ENCODE measurements around the gene YWHAQ. TPM values are rescaled to one million over a fixed set of nuclear protein-coding genes. Genes with fewer than 3 reads are reported as not detected.

The YWHAQ gene
- total RNA-seq, 1 experiment from 2014 or later, result 307 TPM

- no peak overlapping the region for H3K27ac Mint-ChIP-seq (ENCODE audit: unreplicated experiment)
- no peak overlapping the region for H3K4me3 Mint-ChIP-seq (ENCODE audit: low read depth, unreplicated experiment)
- H3K9me3 Mint-ChIP-seq (ENCODE audit: low read depth, unreplicated experiment), result no peaks in the 10 kb centered on the region
- TF ChIP-seq CTCF (IDR thresholded peaks at IDR 0.05; ENCODE audit: unreplicated experiment), result no peak
- H3K4me1 Mint-ChIP-seq (ENCODE audit: low read depth, unreplicated experiment), result peaks cover 57% of the 10 kb centered on the region
- peaks cover 10% of the 10 kb centered on the region for H3K36me3 Mint-ChIP-seq (ENCODE audit: insufficient read depth, unreplicated experiment)
- no peaks in the 10 kb centered on the region for H3K27me3 Mint-ChIP-seq (ENCODE audit: unreplicated experiment)
- intact Hi-C loops (cut with micrococcal nuclease; ENCODE audit: unreplicated experiment), result no loop called here
- DNase-seq, result no peak
- no TSS peak for BruUV-seq (replicated peaks)
- CTCF ChIA-PET, result interaction anchor here (0.7 kb wide), 1 partner anchor 494 kb away, joined by 3 read pairs; no protein-coding TSS in a partner anchor
These were observed 10.8 kb upstream of the YWHAQ start for GRCh38 chr2:9641641-9642040.

- DNase-seq, result no peak
These were observed 9.8 kb upstream of the YWHAQ start for GRCh38 chr2:9640403-9641104.

DNA sequence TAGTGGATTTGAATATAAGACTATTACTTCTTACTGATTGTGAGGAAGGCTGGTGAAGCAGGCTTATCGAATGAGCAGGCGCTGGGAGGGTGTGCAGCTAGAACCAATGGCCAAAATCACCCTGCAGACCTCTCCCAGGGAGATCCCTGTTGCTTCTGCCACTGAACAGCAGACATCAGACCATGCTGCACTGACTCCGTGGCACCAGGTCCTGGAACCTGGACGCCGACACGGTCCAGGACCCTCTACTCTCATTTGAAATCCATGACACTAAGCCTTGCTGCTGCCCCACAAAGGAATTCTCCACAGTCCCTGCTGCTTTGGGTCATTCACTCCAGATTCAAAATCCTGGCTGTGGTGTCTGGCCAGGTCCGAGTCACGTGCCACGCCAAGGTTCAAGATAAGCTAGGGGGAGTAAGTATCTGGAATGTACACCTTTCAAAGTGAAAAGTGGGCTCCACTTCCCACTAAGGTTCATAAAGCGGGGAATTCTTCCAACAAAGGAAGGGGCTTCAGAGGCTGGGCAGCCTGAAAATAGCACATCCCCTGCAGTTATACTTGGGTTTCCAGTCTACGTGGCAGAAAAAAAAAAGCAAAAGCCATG, 9.0 kb upstream of the YWHAQ start:
- CTCF ChIA-PET, result no interaction called here
- Mint-ChIP-seq H3K4me1 (ENCODE audit: low read depth, unreplicated experiment) (peaks cover 55% of the 10 kb centered on the region), H3K4me3 (ENCODE audit: low read depth, unreplicated experiment) (no peak overlapping the region), H3K9me3 (ENCODE audit: low read depth, unreplicated experiment) (no peaks in the 10 kb centered on the region), H3K36me3 (ENCODE audit: insufficient read depth, unreplicated experiment) (peaks cover 5% of the 10 kb centered on the region), H3K27ac (ENCODE audit: unreplicated experiment) (no peak overlapping the region), H3K27me3 (ENCODE audit: unreplicated experiment) (no peaks in the 10 kb centered on the region)
- no peak for TF ChIP-seq CTCF (IDR thresholded peaks at IDR 0.05; ENCODE audit: unreplicated experiment)
- intact Hi-C loops (cut with micrococcal nuclease; ENCODE audit: unreplicated experiment), result no loop called here
- BruUV-seq (replicated peaks), result no TSS peak
- no peak for DNase-seq

More at GRCh38 chr2:9640403-9641104, 9.8 kb upstream of the YWHAQ start:
- Mint-ChIP-seq H3K4me1 (ENCODE audit: low read depth, unreplicated experiment) (peaks cover 62% of the 10 kb centered on the region), H3K27ac (ENCODE audit: unreplicated experiment) (no peak overlapping the region), H3K36me3 (ENCODE audit: insufficient read depth, unreplicated experiment) (peaks cover 10% of the 10 kb centered on the region), H3K27me3 (ENCODE audit: unreplicated experiment) (no peaks in the 10 kb centered on the region), H3K9me3 (ENCODE audit: low read depth, unreplicated experiment) (no peaks in the 10 kb centered on the region), H3K4me3 (ENCODE audit: low read depth, unreplicated experiment) (no peak overlapping the region)
- TF ChIP-seq CTCF (IDR thresholded peaks at IDR 0.05; ENCODE audit: unreplicated experiment), result no peak
- CTCF ChIA-PET, result no interaction called here
- no TSS peak for BruUV-seq (replicated peaks)
- intact Hi-C loops (cut with micrococcal nuclease; ENCODE audit: unreplicated experiment), result no loop called here

DNA sequence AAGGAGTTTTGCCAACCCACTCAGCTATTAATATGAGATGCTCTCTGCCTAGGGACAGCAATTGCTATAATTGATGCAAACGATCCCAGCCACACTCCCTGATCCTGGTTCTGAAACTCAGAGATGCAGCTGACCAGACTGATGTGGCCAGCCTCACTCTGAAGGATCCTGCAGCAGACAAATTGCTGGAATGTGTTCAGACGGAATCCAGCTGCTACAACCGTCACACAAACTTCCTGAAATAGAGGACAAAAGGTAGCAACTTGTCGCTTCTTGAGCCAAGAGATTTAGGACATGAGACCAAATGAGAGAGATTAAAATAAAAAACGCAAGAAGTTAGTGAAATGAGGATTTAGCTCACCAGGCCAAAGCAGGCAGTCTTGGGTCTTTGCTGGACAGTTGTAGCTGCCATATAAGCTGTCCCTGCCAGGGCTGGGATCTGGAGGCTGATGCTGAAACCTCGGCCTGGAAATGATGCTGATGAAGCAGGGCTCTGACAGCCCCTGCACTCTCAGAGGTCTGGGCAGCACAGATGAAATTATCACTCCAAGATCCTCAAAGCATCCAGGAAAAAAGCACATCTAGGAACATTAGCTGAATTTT, 8.3 kb upstream of the YWHAQ start:
- no peak overlapping the region for H3K27ac Mint-ChIP-seq (ENCODE audit: unreplicated experiment)
- H3K27me3 Mint-ChIP-seq (ENCODE audit: unreplicated experiment), result no peaks in the 10 kb centered on the region
- H3K36me3 Mint-ChIP-seq (ENCODE audit: insufficient read depth, unreplicated experiment), result no peaks in the 10 kb centered on the region
- H3K4me1 Mint-ChIP-seq (ENCODE audit: low read depth, unreplicated experiment), result peaks cover 48% of the 10 kb centered on the region
- no peak for TF ChIP-seq CTCF (IDR thresholded peaks at IDR 0.05; ENCODE audit: unreplicated experiment)
- H3K4me3 Mint-ChIP-seq (ENCODE audit: low read depth, unreplicated experiment), result no peak overlapping the region
- intact Hi-C loops (cut with micrococcal nuclease; ENCODE audit: unreplicated experiment), result no loop called here
- no peaks in the 10 kb centered on the region for H3K9me3 Mint-ChIP-seq (ENCODE audit: low read depth, unreplicated experiment)
- no TSS peak for BruUV-seq (replicated peaks)
- DNase-seq, result no peak
- CTCF ChIA-PET, result interaction anchor here (0.9 to 1.3 kb wide), 2 partner anchors 10 to 160 kb away, joined by 3 read pairs; no protein-coding TSS in a partner anchor
